RCC 7860 (cell line): Measurements from ENCODE around the gene RUNDC3A.

Experiments used
- DNase-seq: peaks from one replicate; pipeline ENCODE4 v3.0.0-alpha.2; 2015; ENCODE audit warnings: low spot score
- FAIRE-seq: peaks from 2 replicates; lab custom pipeline; 2012; peaks lifted over from hg19 to GRCh38; lab: Jason Lieb, UNC

RUNDC3A gene

DNA sequence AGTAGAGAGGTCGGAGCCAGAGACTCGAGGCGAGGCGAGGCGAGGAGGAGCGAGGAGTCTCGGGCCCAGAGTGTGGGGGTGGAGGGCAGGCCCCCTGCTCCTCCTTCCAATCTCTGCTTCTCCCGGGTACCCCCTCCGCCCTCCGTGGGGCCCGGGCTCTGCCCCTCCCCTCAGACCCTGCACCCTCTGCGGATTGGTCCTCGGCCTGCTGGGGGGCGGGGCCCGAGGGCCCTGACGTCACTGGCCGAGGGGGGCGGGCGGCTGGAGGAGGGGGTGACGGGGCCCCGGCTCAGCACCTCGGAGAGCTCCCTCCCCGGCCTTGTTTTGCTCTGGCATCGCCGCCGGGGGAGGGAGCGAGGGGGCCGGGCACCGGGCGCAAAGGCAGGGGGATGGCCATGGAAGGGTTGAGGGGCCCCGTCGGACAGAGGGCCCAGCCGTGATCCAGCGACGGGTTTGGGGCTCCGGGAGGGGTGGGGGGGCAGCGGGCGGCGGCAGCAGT, at the start of gene RUNDC3A:
TSS of gene RUNDC3A (plus strand) at position 282 of the 499 bp plus-strand sequence. CDS start 232 bp downstream, outside the sequence.
- FAIRE-seq (no peak), DNase-seq (no peak)

DNA sequence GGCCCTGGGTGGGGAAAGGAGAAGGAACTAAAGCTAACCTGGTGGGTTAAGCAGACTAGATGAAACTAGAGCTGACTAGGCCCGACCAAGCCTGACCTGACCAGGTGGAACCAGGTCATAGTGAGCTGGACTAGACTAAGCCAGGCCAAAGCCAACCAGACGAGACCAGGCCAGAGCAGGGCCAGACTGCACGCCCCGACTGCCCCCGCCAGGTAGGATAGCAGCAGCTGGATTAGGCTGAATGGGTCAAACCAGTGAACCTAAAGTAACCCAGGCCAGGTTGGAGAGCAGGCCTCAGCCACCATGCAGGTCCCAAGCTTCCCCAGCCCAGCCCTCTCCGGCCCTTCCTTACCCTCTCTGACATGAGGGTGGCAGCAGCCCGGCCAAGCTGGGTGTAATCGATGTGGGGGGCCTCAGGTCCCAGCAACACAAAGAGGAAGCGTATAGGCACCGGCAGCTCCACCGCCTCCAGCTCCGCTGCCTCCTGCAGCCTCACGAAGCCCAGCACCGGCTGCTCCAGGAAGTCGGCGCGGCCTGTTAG, 49.5 kb upstream of the RUNDC3A start:
- no peak for DNase-seq
- no peak for FAIRE-seq

DNA sequence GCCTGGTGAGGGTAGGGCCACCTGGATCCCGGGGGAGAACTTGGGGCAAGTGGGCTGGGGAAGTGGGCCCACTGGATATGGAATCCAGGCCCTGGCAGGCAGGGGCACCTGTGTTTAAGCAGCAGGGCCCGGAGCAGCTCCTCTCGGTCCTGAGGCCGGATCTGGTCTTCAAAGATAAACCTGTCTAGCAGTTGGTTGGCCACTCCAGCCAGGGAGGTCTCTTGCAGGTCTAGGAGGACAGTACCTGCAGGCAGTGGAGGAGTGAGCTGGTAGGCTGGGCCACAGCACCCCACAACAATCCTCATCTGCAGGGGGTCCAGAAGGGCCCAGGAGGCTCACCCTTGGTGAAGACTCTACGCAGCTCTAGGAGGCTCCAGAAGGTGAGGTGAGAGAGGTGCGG, 48.1 kb upstream of the RUNDC3A start:
- DNase-seq (no peak), FAIRE-seq (no peak)

DNA sequence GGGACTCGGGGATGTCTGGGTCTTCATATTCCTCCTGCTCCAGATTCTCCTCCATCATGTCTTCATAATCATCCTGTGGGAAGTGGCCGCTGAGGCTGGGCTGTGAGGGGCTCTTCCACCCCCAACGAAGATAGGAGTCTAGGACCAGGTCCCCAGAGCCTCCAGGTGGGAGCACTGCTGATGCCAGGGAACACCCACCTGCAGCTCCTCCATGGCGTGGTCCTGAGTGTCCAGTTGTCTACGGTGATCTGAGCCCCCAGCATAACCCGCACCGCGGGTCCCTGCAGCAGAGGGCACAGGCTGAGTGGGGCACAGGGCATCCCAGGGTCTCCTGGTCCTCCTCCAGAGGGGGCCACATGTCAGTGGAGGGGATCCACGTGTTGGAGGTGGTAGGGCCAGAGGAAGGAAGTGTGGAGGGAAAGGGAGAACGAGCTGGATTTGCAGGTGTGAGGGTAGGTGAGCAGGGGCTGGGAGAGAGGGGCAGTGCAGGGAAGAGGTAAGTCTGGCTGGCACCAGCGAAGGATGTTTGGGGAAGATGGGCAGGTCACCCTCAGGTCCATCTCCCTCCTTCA, 45.7 kb upstream of the RUNDC3A start:
- DNase-seq (no peak), FAIRE-seq (no peak)

DNA sequence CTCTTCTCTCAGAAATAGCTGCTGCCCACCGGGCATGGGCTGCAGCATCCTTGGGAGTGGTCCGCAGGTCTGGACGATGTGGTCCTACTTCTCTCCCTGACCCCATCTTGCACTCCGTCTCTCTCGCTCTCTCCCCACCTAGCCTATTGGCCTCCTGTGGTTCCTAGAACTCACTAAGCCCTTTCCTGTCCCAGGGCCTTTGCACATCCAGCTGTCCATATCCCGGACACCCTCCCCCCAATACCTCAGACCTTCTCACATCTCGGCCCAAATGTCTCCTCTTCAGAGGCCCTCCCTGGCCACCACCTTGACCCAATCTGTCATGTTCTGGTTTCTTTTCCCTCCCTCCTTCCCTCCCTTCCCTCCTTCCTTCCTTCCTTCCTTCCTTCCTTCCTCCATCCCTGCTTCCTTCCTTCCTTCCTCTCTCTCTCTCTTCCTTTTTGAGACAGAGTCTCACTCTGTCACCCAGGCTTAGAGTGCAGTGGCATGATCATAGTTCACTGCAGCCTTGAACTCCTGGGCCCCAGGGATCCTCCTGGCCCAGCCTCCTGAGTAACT, 45.0 kb upstream of the RUNDC3A start:
- no peak for DNase-seq
- FAIRE-seq: no peak

DNA sequence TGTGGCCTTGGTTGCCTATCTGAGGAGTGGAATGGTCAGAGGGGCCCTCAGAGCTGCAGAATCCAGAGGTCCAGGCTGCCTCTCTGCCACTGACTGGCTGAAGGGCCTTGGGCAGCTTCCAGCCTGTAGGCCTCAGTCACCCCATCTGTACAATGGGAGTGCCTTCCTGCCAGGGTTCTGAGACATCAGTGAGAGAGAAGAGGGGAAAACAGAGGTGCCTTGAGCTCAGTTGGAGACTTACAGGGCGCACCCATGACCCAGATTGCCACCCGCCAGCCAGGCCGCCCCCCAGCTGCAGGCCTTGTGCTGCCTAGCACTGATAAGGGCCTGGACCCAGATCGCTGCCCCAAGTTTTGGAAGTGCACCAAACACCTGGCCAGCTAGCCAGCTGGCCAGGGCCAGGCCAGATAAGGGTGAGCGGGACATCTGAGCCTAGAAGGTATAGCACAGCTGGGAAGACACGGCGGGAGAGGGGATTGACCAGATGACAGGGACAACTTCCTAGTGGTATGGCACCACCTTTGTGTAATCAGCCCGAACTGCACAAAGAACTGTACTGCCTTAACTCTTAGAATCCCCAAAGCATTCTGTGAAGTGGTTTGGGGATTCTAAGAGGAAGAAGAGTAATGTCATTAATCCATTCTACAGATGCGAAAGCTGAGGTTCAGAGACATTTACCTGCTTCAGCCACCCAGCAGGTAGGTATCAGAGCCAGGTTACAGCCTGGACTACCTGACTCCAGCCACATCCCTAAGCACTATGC, 41.8 kb upstream of the RUNDC3A start:
- FAIRE-seq: no peak
- DNase-seq: no peak

DNA sequence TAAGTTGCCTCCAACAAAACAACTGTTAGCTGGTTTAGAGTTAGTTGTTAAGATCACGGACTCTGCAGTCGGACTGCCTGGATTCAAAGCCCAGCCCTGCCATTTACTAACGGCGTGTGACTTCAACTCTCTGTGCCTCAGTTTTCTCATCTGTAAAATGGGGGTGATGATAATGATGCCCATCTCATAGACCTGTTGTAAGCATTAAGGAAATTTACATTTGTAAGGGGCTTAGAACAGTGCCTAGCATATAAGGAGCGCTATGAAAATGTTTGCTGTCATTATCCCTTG, 41.3 kb upstream of the RUNDC3A start:
- no peak for FAIRE-seq
- DNase-seq: no peak

DNA sequence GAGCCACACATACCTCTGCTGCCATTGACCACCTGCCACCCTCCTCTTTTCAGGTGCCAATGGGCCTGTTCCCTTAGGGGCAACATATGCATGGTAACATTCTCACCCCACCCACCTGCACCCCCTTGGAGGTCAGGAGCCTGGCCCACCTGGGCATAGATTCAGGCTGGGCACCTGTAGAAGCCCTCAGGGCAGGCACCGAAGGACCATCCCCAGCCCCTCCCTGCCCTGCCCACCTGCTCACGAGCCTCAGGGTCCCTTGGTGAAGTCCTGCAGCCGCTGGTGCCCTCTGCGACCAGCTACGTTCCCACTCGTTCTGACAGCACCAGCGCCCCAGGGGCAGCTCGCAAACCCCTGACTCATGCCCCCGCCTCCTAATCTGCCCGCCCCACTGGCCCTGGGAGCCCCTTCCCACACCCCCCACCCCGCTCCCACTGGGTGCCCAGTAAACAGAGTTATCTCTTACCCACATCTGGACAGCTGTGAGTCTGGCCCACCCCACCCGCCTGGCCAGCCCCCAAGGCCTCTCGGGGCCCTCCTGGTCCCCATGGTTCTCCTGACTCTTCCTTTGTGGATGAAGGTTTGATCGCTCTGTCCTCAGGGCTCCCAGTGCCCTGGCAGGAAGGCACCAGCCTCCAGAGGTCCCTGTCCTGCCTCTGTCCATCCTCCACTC, 40.4 kb upstream of the RUNDC3A start, which contains the start of gene SLC4A1:
TSS of gene SLC4A1 (minus strand) at position 318 of the 673 bp plus-strand sequence. CDS start 5,269 bp downstream, outside the sequence.
- FAIRE-seq (no peak), DNase-seq (no peak)

DNA sequence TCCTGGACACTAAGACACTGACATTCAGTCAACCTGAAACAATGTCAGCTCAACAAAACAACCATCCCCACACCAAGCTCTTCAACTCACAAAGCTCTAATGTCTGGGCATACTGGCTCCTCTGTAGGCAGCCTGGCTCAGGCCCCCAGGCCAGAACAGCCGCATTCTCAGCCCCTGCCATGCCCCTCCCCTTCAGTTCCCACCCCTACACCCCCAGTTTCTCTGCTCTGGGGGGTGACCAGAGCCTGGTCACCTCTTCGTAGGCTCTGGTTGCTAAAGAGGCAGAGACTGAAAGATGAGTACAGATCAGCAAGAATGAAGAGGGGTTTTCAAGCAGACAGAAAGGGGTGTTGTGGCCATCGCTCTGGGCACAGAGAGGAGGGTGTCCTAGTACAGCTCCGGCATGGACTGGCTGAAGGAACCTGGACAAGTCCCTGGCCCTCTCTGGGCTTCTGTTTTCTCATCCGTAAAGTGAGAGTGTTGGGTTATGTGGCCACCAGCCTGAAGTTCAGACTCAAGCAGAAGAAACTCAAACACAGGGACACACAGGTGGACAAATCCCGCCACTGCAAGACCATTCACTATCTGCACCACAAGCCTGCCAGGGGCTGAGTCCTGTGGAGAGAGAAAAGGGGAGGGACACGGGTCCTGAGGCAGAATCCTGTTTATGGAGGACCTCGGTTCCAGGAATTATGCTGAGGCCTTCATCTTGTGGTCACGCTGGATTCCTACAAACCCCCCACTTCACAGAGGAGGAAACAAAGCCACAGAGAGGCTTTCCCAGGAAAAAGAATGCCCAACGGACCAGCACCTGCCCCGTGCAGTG, 39.5 kb upstream of the RUNDC3A start:
- FAIRE-seq (no peak), DNase-seq (no peak)

DNA sequence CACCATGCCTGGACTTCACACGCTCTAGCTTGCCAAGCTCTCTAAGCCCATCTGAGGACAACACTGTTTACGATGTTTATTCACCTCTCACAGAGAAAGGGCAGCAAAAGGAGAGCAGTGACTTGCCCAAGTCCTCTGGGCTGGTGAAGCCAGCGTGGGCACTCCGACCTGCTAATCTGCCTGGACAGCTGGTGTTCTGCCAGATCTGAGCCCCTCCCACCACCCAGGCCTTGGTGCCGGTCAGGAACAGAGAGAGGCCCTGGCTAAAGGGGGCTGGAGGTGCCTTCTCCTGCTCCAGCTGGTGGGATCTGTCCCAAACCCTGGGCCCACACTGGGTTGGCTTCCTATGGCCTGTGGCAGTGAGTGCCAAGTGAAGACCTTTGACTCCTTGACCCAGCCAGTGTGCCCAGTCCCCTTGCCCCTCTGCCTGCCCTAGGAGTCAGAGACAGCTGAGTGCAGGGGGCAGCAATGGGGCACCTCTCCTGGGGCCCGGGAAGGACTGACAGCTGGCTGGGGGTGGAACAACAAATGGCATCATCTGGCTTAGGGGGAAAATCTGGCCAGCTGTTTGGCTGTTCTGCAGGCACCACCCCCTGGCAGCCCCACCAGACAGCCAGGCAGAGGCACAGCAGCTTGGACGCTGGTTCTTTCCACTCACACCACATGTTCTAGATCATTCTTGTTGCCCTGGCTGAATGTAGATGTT, 38.7 kb upstream of the RUNDC3A start:
- no peak for DNase-seq

DNA sequence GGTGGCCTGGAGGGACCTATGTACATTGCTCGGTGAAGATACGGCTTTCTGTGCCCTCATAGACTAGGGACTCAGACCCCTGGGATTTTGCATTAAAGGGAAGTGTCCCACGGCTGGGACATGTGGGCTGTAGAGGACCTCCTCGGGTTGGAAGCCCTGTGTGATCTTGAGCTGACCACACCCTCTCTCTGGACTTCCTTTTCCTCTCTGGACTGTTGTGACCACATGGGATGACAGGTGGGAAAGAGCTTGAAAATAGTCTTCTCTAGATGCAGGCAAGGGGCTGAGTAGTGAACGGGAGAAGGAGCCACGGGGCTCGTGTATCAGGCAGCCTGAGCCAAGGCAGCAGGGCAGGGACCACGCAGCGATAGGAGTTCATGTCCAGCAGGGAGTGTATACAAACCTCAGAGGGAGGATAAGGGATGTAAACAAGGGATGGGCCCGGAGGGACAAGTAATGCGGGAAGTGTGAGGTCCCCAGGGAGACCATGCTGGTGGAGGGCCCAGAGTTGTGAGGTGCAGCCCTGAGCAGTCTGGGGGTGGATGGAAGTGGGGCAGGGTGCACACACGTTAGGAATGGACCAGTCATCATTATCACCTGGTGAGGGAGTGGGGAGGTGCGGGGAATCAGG, 36.0 kb upstream of the RUNDC3A start:
- DNase-seq: no peak
- no peak for FAIRE-seq

More for the DNA sequence above, 38.7 kb upstream of the RUNDC3A start:
- FAIRE-seq: no peak

DNA sequence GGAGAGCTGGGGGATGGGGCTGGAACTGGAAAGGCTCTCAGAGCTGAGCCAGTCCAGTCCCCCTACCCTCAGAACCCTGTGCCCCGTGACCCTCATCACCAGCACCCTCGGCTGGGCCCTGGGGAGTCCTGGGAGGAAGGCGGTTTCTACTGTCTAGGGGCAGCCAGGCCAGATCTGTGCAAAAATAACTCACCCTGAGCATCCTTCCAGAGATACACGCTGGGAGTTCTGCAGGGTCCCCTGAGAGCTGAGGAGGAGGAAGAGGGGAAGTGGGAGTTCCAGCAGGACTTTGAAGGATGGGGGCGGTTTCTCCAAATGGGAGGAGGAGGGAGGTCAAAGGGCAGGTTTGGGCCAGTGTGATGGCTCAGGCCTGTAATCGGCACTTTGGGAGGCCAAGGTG, 35.4 kb upstream of the RUNDC3A start:
- FAIRE-seq (no peak), DNase-seq (no peak)

DNA sequence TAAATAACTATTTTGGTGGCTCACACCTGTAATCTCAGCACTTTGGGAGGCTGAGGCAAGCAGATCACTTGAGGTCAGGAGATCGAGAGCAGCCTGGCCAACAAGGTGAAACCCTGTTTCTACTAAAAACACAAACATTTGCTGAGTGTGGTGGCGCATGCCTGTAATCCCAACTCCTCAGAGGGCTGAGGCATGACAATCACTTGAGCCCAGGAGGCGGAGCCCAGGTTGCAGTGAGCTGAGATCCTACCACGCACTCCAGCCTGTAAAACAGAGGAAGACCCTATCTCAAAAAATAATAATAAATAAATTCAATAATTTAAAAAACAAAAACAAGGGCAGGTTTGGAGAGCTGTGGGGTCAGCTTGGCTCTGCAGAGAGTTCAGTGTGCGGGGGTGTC, 34.8 kb upstream of the RUNDC3A start:
- no peak for FAIRE-seq
- no peak for DNase-seq

DNA sequence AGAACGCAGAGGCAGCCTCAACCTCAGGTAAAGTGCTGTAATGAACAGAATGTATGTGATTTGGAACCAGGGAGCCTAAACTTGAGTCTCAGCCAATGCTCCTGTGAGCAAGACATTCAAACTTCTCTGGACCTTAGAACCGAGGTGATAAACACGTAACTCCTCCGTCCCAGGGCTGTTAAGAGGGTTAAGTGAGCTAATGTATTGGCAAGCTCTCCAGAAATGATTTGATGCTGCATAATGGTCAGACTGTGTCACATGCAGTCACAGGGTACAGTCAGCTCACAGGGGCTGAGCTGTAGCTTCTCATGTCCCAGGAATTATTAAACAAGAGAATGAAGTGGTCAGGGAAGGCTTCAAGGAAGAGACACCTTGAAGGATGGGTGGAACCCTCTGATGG, 30.4 kb upstream of the RUNDC3A start:
- peak; percentile 13 for DNase-seq
- no peak for FAIRE-seq

DNA sequence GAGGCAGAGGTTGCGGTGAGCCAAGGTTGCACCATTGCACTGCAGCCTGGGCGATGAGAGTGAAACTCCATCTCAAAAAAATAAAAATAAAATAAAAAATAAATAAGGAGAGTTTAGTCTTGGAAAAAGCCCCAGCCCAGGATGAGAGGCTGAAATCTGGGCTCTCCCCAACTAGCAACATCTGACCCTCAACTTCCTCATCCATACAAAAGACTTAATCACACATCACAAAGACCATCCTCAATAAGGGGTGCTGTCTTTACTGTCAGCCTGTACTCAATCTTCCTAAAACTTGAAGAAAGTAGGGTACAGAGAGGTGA, 29.1 kb upstream of the RUNDC3A start:
- DNase-seq (no peak), FAIRE-seq (no peak)

DNA sequence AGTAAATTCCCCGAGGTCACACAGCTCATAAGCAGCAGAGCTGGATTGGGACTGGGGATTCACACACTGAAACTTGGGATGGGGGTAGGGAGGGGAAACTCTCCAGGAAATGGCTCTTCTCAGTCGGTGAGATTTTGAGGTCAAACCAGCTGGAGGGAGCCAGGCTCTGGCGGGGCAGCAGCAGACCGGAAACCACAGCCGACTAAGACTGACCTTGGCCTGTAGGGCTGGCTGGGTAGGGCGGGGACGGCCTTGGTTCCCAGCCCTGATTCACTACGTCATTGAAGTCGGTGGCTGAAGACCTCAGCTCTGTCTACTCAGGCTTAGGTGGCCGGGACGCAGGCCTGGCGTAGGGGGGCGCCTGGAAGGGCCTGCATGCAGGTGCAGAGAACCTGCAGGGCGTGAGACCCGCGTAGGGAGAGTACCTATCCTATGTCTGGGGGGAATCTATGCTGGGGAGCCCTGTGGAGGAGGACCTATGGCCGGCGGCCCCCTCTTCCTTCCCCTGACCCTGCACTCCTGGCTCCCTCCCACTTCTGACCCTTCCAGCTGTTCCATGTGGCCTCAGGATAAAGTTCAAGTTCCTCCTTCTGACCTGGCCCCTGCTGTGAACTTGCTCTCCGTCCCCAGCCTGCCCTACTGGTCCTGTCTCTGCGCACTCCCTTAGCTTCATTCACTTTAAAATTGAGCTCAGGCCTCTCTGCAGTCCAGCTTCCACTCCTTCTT, 28.6 kb upstream of the RUNDC3A start:
- peak; percentile 83 for FAIRE-seq
- DNase-seq: peak; percentile 89

DNA sequence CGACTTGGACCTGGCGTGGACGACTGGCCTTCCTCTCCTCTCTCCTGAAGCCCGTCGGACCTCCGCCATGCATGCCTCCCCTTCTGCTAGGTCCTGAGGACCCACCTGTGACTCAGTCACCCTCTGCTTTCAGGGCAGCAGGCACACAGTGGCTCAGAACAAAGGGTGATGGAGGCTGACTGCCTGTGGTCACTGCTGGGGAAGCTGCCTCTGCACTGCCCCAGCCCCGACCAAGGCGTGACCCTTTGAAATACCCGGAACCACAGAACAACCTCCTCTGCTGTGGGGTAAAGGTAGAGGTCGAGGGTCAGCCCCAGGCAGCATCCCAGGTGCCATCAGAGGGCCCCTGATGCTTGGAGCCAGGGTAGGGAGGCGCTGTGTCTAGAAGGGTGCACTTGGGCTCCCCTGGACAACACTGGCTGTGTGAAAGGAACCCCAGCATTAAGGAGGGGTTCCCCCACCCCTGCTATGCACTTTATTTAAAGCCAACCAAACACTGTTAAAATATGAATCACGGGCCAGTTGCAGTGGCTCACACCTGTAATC, 27.9 kb upstream of the RUNDC3A start:
- no peak for DNase-seq
- no peak for FAIRE-seq

DNA sequence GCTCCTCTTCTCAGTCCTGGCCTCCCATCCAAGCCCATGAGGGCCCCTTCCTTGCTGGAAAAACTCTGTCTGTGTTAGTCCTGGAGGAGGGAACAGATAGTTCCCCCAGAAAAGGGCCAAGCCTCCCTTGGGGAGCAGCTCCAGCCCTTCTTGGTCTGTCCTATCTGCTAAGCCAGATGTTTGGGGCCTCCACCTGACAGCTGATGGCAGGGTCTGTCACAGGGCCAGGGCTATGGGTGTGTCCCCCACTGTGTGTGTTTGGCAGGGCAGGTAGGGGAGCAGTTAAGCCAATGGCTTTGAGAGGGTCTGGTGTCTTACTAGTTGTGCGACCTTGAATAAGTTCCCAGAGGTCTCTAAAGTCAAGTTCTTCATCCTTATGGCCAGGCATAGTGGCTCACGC, 26.8 kb upstream of the RUNDC3A start:
- DNase-seq: no peak
- no peak for FAIRE-seq

DNA sequence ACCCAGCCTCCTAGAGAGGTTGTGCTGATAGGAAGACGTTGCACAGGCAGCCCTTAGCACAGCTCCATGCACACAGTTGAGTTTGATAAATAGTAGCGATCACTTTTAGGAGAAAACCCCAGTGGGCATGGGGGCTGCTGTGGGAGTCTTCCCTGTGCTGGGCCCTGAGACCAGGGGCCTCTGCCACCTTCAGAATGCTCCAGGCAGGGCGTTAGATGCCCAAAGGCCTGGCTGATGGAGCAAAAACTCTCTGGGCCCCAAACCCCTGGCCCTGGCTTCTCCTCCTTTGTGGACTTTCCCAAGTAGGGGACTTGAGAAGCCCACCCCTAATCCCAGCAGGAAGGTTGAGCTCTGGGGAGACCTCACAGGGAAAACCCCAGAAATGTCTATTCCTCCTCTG, 26.1 kb upstream of the RUNDC3A start:
- DNase-seq (no peak), FAIRE-seq (no peak)
